GM19240 (cell line): ENCODE measurements around the gene YPEL5.
"Not testable (repeated sequence)": the region's sequence is repeated elsewhere in the genome, so short reads cannot be mapped to it uniquely, and the experiment has no call there.

Experiments
- DNase-seq: peaks from one replicate; pipeline ENCODE4 v3.0.0; 2011; ENCODE audit warnings: low spot score; ENCODE audit not compliant: insufficient read length

YPEL5 gene

GRCh38 chr2:30146337-30147195, at the start of gene YPEL5:
TSS of gene YPEL5 (plus strand) at chr2:30147007. CDS start at chr2:30156652, 9,645 bp downstream.
- DNase-seq = peak; percentile 91

DNA sequence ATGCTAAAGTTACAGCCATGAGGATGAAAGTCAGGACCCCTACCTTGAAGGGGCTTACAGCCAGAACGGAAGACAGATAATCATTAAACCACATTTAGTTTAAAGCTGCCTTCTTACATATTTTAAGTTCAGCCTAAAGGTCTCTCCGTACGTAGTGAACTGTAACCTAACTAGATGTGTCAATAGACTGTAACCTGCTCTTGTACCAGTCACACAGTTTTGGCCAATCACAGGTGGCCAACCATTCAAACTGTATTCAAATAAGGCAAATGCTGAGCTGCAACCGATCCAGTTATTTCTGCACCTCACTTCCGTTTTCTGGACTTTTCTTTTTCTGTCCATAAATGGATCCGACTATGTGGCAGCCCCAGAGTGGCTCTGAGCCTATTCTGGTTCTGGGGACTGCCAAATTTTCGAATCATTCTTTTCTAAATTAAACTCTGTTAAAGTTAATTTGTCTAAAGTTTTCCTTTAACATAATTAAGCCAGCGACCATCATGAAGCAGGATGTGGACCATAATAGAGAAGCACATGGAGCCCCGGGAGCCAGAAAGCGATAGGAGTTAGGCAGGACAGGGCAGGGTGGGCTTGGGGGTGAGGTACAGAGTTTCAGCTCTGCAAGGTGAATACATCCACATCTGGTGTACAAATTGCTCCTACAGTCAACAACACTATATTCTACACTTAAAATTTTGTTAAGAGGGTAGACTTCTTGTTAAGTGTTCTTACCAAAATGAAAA, 48.4 kb upstream of the YPEL5 start:
- DNase-seq = no peak

GRCh38 chr2:30099366-30099765, 47.4 kb upstream of the YPEL5 start:
- DNase-seq = not testable (repeated sequence)

DNA sequence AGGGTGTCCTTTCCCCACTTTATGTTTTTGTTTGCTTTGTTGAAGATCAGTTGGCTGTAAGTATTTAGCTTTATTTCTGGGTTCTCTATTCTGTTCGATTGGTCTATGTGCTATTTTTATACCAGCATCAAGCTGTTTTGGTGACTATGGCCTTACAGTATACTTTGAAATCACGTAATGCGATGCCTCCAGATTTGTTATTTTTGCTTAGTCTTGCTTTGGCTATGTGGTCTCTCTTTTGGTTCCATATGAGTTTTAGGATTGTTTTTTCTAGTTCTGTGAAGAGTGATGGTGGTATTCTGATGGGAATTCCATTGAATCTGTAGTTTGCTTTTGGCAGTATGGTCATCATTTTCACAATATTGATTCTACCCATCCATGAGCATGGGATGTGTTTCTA, 46.1 kb upstream of the YPEL5 start:
- not testable (repeated sequence) for DNase-seq

DNA sequence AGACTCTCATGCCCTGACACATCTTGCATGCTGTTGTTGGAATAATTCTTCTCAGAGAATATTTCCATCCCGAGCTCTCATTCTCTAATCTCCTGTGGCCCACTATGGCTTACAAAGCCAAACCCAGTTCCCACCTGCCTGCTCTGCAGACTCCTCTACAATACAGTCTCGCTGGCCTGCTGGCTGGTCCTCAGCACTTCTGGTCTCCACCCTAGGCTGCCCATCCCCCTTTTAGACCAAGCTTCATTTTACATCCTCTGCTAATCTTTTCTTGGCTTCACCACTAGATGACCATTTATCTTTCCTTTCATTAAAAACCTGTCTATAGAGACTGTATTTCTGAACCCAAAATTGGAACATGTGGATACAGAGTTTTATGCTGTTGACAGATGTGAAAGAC, 42.5 kb upstream of the YPEL5 start:
- no peak for DNase-seq

- DNase-seq = no peak
These were observed 41.3 kb upstream of the YPEL5 start for GRCh38 chr2:30105556-30105955.

GRCh38 chr2:30106543-30106942, 40.3 kb upstream of the YPEL5 start:
- DNase-seq = no peak

DNA sequence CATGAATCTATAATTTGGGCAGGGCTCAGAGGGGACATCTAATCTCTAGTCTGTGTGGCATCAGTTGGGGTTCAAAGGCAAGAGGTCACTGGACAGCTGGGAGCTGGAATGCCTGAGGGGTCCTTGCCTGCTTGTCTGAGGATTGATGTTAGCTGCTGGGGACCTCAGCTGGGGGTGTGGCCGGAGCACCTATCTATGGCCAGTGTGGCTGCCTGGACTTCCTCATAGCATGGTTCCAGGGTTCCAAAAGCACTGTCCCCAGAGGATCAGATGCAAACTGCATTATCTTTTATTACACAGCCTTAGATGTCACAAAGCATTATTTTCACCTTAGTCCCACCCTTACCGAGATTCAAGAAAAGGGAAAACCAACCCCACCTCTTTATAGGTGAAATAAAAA, 38.6 kb upstream of the YPEL5 start:
- DNase-seq = no peak

GRCh38 chr2:30108851-30109250, 38.0 kb upstream of the YPEL5 start:
- no peak for DNase-seq

GRCh38 chr2:30109856-30110255, 37.0 kb upstream of the YPEL5 start:
- no peak for DNase-seq

DNA sequence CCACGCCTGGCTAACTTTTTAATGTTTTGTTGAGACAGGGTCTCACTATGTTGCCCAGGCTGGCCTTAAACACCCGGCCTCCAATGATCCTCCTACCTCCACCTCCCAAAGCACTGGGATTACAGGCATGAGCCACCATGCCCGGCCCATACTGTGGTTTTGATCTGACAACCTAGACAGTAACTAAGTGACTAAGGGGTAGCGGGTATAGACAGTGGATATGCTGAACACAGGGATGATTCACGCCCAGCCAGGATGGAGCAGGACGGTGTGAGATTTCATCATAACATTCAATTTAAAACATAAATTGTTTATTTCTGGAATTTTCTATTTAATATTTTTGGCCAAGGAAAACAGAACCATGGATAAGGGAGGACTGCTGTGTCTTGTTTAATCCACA, 36.0 kb upstream of the YPEL5 start:
- no peak for DNase-seq

DNA sequence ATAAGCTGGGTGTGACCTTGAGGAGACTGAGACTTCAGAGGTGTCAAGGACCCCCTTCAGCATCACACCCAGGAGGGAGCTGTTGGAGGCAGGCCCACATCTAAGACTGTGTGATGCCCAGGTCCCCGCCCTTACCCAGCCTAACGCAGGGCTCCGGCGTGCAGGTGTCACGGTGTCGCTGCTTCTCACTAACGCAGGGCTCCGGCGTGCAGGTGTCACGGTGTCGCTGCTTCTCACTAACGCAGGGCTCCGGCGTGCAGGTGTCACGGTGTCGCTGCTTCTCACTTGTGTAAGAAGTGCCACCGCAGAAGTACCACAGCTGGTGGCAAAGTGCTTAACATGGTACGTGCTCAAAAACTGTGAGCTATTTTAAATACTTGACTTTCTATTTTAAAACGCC, 35.6 kb upstream of the YPEL5 start:
- DNase-seq = not testable (repeated sequence)

GRCh38 chr2:30112561-30112960, 34.2 kb upstream of the YPEL5 start:
- no peak for DNase-seq

- DNase-seq = no peak
These were observed 33.1 kb upstream of the YPEL5 start for GRCh38 chr2:30113617-30114293.

DNA sequence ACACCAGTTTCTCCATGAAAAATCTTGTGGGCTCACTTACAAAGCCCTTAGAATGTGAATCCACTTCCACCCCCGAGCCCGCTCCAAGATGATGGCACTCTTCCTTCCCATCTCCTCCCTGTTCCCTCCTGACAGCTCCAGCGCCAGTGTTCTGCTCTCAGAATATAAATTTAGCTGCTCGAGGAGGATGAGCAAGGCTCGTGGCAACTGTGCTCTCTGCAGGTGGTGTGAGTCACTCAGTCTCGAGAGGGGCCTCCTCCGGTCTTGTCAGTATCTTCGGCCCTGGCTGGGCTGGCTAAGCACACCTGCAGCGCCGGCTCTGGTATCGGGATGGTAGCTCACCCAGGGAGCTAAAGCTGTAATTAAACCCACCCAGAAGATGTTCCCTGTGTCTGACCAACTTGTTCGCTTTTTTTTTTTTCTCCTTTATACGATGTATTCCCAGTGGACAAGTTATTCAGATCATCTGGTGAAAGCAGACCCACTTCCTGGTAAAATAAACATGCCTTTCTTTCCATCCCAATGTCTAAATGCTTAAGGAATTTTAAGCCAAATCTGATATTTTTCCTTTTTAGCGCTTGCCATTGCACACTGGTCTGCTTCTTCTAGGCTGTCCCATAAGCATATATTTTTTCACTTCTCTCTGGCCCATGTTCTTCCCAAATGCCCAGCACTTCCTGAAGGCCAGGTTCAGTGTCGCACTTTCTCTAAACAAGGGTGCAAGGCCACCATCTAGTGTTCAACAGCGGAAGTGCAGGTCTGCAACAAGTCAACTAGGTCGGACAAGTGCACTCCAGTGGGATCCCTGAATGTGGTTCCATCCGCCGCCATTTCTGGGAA, 31.4 kb upstream of the YPEL5 start:
- peak; percentile 38 for DNase-seq

DNA sequence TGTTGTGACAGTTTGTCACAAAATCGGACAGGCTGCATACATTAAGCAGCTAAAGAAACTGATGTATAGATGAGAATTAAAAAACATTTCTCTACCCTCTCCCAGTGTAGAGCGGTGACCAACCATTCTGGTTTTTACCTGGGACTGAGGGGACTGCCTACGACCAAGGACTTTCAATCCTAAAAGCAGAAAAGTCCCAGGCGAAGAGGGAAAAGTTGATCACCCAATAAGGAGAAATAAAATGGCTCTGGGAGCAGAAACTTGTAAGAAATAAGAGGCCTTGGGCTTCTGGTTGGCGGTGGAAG, 30.9 kb upstream of the YPEL5 start:
- no peak for DNase-seq

GRCh38 chr2:30122362-30122761, 24.4 kb upstream of the YPEL5 start:
- DNase-seq = no peak

- no peak for DNase-seq
These were observed 19.6 kb upstream of the YPEL5 start for GRCh38 chr2:30127016-30127893.

- DNase-seq = no peak
These were observed 12.2 kb upstream of the YPEL5 start for GRCh38 chr2:30134582-30134981.

DNA sequence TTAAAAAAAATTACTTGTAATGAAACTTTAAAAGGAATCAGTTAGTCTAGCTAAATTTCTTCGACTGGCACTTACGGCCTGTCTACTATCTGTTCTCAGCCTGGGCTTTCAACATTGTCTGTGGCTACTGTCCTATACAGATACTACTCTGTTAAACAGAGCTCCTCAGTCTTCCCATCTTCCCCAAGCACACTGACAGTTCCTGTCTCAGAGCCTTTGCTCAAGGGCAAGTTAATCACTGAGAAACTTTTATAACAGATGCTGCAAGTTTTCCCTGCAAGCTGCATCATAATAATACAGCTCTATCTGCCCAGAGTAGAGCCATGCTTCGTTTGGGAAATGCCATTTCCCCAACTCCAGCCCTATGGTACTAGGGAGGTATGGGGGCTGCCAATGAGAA, 11.3 kb upstream of the YPEL5 start:
- no peak for DNase-seq
